Hippocampal formation (tissue), 2 donors: Measurements from ENCODE around the gene SLC26A4.
A peak's percentile ranks its signal among the peaks of the same experiment; 100 is the strongest.
"Not testable (repeated sequence)": the region's sequence is repeated elsewhere in the genome, so short reads cannot be mapped to it uniquely, and the experiment has no call there.

Source experiments
- DNase-seq, 2 donors: peaks; one replicate each; lab custom pipeline; 2025; lab: John Stamatoyannopoulos, UW

Gene SLC26A4

DNA sequence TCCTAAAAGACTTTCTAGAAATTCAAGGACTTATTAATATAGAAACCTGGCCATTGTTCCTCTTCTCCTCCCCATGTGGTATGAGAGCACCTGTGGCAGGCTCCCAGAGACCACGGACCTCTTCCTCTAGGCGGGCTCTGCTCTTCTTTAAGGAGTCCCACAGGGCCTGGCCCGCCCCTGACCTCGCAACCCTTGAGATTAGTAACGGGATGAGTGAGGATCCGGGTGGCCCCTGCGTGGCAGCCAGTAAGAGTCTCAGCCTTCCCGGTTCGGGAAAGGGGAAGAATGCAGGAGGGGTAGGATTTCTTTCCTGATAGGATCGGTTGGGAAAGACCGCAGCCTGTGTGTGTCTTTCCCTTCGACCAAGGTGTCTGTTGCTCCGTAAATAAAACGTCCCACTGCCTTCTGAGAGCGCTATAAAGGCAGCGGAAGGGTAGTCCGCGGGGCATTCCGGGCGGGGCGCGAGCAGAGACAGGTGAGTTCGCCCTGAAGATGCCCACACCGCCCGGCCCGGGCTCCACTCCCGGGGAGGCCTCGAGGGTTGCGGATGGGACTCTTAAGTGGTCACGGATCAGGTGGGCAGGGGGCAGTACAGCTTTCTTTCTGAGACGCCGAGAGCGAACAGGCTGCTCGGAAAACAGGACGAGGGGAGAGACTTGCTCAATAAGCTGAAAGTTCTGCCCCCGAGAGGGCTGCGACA is at the start of gene SLC26A4:
SLC26A4 (plus strand) TSS at position 448 of the 700 bp plus-strand sequence. CDS start 814 bp downstream, outside the sequence.
- no peak for DNase-seq

DNA sequence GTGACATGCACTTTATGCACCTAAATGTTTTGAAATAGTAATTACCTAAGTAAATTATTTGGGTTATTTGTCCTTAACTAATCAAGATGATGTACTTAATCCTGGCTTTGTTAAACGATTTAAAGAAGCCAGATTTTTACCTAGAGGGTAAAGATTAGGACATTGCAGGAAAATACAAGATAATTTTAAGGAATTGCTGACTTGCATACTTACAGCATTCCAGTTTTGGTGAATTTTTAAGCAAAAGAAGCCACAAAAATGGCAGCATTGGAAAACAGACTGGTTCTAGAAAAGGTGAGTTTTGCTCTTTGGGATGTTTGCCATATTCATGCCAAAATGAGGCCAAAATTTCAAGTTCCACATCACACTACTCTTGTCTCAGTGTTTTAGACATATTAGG is 47.2 kb upstream of the SLC26A4 start:
- DNase-seq: no peak

DNA sequence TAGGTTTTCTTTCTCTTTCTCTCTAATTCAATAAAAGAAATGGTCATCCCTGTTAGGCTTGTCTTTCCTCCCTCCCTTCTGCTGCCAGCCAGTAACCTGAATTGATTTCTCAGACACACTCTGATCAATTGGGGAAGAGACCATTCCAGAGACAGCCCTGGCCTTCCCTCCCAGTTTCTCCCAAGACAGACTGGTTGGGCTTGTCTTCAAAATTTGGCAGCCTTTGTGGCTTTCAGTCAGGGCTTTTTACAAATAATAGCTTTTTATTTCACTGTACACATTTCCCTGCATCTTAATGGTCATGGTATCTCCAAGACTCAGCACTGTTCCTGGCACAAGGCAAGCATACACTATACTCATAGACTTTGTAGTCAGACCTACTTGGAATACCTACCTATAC is 46.7 kb upstream of the SLC26A4 start:
- DNase-seq: no peak

DNA sequence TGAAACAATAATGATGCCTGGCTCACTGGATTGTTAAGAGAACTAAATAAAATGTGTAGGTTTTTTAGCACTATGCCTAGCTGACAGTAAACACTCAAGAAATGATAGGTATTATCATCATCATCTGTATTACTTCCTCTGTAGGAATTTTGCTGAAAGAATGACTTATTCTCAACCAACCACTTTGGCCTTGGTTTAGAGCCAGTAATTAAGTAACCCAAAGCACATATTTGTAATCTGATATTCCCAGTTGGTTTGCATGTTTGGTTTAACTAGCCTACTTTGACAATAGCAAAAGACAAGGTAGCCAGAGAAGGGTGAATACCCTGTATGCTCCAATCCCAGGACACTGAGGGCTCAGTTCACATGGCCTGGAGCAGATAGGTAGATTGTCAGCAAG is 46.2 kb upstream of the SLC26A4 start:
- DNase-seq: no peak

DNA sequence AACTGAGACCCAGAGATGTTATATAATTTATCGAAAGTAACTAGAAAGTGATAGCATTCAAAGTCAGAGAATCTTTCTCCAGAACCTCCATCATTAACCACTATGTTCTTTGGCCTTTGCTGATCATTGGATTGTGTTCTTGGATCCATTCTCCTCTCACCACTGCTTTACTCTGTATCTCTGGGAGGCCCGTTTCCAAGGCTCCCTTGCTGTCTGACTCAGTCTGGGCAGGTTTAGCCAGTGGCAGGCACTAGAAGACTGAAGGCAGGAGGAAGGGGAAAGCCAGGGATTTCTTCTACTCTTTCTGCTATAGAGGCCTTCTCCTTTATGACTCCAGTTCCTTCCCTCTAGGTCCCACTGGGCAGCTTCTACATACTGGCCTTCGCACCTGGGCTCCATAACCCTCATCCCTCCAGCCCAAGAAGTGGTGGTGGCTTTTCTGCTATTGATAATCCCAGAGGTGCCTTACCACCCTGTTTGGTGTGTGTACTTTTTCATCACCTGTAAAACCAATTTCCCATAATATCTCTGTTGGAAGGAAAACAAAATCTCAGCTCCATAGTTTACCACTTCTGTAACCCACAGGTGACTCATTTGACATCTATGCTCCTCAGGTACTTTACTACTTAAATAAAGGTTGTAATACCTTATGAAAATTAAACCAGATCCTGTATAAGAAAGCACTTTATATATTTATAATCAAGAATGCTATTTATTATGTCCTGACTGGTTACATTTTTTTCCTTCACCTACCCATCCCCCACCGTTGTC is 44.5 kb upstream of the SLC26A4 start:
- no peak for DNase-seq

DNA sequence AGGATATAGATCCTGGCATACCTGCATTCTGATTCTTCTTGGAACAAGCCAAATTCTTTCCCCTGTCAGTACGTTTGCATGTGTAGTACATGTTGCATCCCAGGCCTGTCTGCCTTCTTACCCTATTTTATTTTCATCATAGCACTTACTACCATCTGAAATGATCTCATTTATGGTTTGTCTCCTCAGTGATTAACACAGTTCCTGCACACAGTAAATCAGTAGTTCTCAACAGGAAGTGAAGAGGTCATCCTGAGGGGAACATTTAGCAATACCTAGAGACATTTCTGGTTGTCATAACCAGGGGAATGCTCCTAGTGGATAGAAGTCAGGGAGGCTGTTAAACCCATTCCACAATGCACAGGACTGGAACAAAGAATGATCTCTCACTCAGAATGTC is 38.2 kb upstream of the SLC26A4 start:
- DNase-seq: no peak

DNA sequence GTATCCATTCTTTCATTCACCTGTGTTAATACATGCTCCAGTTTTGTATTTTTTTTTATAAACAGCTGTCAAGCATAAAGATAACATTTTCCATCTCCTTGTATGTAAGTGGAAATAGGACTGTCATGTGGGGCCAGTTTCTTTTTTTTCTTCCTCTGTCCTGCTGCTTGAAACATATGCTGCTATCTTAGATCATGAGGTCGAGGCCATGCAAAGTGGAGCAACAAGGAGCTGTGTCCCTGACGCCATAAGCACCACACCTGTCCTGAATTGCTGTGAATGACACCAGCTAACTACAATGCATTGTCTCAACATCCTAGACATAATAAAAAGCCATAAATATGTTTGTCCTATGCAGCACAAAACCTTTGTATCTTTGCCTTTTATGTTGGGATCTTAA is 37.7 kb upstream of the SLC26A4 start:
- DNase-seq: no peak

DNA sequence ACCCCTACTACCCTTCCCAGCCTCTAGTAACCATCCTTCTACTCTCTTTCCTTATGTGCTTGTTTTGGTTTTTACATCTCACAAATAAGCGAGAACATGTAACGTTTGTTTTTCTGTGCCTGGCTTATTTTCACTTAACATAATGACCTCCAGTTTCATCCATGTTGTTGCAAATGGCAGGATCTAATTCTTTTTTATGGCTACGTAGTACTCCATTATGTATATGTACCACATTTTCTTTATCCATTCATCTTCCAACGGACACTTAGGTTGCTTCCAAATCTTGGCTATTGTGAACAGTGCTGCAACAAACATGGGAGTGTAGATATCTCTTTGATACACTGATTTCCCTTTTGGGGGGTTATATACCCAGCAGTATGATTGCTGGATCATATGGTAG is 33.6 kb upstream of the SLC26A4 start:
- DNase-seq: no peak

DNA sequence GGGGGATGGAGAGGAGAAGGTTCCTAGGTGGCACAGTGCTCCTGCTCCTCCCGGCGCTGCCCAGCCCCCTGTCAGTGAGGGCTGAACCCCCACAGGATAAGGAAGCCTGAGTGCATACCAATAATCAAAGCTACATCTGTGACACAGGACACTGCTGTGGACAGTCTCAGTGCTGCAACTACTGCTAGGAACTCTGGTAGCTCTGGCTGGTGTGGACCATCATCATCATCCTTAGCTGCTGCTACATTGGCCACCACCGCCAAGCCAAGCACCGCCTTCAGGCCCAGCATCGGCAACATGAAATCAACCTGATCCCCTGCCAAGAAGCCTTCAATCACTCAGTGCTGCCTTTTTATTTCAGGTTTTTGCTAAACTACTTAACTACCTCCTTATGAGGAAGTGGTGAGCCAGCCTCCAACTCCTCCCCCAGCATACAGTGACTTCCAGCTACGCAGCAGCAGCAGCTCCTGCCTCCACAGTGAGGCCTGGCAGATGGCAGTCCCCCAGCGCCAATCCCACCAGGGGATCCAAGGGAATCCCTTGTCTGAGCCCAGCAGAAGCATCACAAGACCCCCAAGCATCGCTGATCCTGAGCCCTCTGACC is 32.1 kb upstream of the SLC26A4 start:
- no peak for DNase-seq

DNA sequence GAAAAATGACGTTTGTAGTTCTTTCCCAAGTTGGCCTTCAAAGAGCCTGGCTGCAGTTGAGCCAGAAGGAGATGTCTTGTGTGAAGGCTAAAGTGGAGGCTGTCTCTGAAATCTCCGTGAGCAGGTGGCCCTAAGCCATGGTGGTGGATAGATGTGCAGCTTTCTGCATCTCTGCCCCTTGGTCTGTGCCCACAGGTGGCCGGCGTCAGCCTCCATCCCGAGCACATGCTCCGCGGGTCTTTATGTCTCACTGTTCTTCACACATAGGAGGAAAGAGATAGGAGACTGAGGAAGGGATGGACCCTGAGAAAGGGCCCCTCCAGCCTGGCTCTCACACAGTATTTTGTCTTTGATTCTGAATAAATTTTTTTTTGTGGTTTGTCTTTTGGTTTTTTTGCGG is 30.3 kb upstream of the SLC26A4 start:
- DNase-seq: no peak

DNA sequence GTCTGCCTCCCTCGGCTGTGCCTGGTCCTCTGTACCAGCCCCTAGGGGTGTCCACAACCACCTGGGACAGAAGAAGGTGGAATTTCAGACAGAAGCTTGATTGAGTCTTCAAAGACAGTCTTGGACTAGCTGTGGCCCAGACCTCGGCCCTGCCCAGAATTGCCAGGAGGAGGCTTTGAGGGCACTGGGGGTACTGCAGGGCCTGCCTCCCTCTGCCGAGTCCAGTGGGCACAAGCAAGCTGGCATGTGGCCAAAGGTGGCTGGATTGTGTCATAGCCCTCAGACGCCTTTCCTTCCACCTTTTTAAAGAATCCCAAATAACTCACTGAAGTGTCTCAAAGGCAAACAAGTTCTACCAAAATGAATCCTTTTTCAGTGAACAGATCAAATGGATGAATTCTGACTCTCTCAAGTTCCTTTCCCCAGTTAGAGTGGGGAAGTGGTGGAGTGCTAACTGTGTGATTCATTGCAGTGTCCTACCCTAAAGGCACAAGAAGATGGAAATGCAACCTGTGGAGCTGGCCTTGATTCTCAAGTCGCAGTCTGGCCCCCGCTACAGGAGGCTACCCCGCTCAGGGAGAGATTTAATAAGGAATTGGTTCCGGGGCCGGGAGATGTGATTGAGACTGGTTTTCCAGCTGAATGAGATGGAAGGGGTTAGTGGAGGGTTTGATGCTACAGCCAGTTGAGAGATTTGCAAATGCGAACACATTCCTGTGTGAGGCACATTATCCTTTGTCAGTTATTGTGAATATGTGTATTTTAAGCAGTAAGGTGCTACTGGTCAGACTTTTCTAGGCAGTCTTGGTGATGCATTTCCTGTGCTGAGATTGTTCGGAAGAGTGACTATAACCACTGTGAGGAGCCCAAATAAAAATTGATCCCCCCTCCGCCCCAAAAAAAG is 28.8 kb upstream of the SLC26A4 start:
- no peak for DNase-seq

DNA sequence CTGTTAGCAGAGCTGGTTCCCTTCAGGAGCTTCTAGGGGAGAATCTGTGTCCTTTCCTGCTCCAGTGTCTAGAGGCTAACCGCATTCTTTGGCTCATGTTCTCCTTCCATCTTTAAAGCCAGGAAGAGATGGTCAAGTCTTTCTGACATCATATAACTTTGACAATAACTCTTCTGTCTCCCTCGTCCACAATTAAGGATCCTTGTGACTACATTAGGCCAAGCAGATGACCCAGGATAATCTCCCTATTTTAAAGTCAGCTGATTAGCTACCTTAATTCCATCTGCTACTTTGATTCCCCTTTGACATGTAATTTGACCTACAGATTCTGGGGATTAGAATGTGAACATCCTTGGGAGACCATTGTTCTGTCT is 28.1 kb upstream of the SLC26A4 start:
- no peak for DNase-seq

DNA sequence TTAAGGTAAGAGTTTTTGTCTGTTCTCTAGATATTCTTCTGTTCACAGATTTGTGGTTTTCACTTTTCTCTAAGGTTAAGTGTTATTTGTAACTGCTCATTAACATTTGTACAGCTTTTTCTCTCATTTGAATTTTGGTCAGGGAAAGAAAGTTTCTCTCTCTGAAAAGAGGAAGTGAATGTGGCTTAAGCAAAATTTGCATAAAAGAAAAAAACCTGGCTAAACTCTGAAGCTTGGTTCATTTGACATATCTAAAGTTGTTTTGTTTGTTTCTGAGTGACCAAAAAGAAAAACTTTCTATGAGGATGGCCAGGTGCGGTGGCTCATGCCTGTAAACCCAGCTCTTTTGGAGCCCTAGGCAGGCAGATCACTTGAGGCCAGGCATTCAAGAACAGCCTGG is 22.0 kb upstream of the SLC26A4 start:
- DNase-seq: peak in 1 of 2 donors; percentile 11

DNA sequence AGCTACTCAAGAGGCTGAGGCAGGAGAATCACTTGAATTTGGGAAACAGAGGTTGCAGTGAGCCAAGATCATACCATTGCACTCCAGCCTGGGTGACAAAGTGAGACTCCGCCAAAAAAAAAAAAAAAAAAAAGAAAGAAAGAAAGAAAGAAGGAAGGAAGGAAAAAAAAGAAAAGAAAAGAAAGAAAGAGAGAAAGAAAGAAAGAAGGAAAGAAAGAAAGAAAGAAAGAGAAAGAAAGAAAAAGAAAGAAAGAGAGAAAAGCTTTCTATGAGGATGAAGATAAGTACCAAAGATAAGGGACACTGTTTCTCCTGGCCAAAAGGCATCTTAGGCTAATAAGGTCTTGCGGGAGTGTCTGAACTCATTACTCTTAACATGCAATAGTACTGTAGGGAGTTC is 21.6 kb upstream of the SLC26A4 start:
- DNase-seq: not testable (repeated sequence)

DNA sequence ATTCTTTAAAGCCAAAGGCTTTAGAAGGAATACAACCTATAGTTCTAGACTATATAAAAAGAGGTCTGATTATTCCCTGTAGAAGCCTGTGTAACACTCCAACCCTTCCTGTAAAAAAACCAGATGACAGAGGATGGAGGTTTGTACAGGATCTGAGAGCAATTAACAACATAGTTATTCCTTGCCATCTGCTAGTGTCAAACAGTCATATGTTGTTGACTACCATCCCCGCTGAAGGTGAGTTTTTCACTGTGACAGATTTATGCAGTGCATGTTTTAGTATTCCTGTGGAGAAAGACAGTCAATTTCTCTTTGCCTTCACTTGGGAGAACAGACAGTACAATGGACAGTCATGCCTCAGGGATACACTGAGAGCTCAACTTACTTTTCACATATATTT is 19.0 kb upstream of the SLC26A4 start:
- DNase-seq: no peak

DNA sequence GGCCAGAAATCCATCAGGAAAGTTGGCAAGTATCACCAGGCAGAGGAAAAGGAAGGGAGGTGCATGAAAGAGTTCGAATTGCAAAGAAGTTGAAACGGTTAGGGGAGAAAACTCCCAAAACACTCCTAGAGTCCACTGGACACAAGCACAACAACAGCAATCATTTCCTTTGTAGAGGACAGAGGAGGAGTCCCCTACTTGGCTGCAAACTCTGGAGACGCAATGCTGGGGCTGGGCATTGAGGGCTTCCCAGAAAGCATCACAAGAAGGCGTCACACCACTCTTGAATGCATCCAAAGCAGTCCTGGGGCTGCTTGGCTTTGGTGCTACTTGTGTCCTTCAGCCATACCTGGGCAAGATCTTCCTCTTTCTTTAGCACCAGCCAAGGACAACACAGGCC is 18.1 kb upstream of the SLC26A4 start:
- DNase-seq: no peak

DNA sequence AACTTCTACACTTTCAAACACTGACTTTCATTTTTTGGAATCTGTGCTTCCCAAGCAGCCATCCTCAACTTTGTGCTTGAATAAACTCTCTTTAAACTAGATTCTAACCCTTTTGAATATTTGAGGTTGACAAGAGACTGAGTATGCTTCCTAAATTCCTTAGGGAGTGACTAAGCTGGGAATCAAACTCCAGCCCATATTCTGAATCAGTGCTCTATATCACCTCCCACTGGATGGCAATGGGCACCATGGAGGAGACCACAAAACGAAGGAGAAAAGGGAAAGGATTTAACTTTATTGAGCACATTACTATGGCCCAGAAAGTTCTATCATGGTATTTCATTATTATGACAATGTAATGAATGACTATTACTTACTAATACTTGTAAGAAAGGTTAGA is 17.2 kb upstream of the SLC26A4 start:
- DNase-seq: no peak

DNA sequence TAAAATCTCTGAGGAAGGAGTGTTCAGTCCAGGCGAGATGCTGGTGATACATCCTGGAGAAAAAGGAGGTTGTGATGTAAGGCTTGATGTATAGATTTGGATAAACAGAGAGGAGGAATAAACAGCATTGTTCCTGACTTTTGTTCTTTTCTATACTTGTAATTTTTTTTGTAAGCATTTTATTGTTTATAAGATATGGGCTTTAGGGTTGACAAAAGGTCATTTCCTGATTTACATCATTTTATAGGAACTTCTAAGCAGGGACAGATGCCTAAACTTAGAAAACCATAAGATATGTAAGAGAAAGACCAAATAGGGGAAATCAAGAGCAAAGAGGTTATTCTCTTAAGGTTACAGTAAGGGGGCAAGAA is 16.7 kb upstream of the SLC26A4 start:
- no peak for DNase-seq

DNA sequence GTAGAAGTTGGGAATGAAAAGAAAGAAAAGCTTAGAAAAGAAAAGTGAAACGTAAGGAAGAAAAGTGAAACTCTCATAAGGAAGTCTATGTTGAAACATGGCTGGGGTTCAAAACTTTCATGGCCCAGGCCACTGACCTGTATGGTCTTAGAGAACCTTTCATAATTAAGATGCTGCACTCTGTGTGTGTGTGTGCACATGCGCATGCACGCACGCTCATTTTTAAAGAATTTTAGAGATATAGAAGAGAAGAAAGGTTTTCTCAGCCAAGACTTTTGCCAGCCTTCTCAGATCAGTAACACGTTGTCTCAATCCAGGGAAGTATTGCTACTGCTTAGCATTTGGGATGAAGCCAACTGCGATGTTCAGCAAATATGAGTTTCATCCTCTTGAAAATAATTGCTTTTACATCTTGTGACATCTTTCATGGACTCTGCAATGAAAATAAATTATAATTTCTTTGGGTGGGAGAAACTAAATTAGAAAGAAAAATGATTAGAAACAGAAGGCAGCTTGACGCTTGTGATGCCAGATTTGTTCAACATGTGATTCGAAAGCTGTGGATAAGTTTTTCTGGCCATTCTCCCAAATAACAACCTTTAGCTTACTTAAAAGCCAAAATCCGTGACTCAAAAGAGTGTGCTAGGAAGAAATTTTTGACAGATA is 16.2 kb upstream of the SLC26A4 start:
- DNase-seq: peak in 1 of 2 donors; percentile 56

DNA sequence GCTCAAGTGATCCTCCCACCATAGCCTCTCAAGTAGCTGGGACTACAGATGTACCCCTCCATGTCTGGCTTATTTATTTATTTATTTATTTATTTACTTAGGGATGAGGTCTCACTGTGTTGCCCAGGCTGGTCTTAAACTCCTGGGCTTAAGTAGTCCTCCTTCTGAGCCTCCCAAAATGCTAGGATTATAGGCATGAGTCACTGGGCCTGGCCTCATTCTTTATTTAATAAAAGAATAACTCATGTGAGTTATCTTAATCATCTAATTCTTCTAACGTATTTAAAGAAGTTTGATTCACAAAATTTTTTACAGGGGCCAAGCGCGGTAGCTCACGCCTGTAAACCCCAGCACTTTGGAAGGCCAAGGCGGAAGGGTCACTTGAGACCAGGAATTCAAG is 8.0 kb upstream of the SLC26A4 start:
- DNase-seq: no peak

DNA sequence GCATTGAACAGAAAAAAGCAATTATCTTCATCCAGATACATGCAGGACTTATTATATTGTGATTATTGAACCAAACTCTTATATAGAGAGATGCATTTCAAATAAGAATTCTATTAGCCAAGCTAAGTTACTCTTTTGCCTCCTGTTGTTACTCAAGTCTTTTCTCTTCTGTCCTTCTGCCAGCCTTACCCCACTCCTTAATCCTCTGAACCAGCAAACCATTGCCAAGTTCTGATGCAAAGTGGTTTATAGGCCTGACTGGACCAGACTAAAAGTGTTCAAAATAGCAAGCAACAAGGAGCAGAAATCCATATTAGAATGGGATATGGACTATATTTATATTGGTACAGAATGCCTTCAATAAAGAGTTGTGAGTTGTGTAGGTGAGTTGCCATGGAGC is 2.2 kb upstream of the SLC26A4 start:
- DNase-seq: no peak

DNA sequence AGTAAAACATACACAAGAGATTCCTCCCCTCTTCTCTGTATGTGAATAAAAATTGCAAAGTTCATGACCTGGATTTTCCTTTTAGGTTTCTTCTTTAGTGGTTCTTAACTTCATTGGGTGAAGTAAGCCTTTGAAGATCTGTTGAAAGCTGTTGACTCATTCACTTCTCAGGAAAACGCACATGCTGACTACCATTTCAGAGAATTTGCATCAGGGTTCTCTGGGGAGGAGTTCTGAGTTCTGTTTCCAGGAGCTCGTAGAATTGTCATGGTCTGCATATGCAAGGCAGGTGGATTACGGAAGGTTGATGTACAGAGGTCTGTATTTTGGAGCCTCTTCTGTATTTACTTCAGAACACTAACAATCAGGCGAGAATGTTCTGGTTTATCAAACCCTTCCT is 962 bp upstream of the SLC26A4 start:
- no peak for DNase-seq
